HG03439 (cell line): ENCODE measurements around the gene SUCO.
A peak's percentile ranks its signal among the peaks of the same experiment; 100 is the strongest.

Source experiments
- ATAC-seq: cut with Tn5 transposase; IDR thresholded peaks from one replicate; pipeline ENCODE4 v1.9.1; 2021; ENCODE audit warnings: mild to moderate bottlenecking, moderate library complexity; ENCODE audit not compliant: unreplicated experiment

SUCO gene

GRCh38 chr1:172515927-172516326 lies 17.0 kb upstream of the SUCO start:
- no peak for ATAC-seq

GRCh38 chr1:172517081-172517480 lies 15.9 kb upstream of the SUCO start:
- no peak for ATAC-seq

- ATAC-seq = no peak
These were observed 15.4 kb upstream of the SUCO start for GRCh38 chr1:172517545-172517944.

- ATAC-seq = no peak
These were observed 3.6 kb upstream of the SUCO start for GRCh38 chr1:172529304-172529703.

- ATAC-seq = no peak
These were observed 3.0 kb upstream of the SUCO start for GRCh38 chr1:172530000-172530399.

- ATAC-seq = no peak
These were observed 1.4 kb upstream of the SUCO start for GRCh38 chr1:172531412-172532182.

- ATAC-seq = peak; percentile 69
These were observed 709 bp upstream of the SUCO start for GRCh38 chr1:172532183-172532699.

GRCh38 chr1:172533513-172534151 lies 682 bp downstream of the SUCO start:
- ATAC-seq = peak; percentile 30

GRCh38 chr1:172536256-172536655 lies 3.3 kb downstream of the SUCO start:
- ATAC-seq = no peak

- no peak for ATAC-seq
These were observed 4.4 kb downstream of the SUCO start for GRCh38 chr1:172537366-172537765.

- no peak for ATAC-seq
These were observed 5.0 kb downstream of the SUCO start for GRCh38 chr1:172537827-172538391.

GRCh38 chr1:172540635-172541034 lies 7.7 kb downstream of the SUCO start:
- ATAC-seq = no peak

GRCh38 chr1:172544481-172545104 lies 11.6 kb downstream of the SUCO start:
- no peak for ATAC-seq

- peak; percentile 68 for ATAC-seq
These were observed 12.6 kb downstream of the SUCO start for GRCh38 chr1:172545396-172546004.

GRCh38 chr1:172547071-172547470 lies 14.1 kb downstream of the SUCO start:
- no peak for ATAC-seq

- ATAC-seq = no peak
These were observed 16.8 kb downstream of the SUCO start for GRCh38 chr1:172549621-172550280.

- ATAC-seq = no peak
These were observed 18.3 kb downstream of the SUCO start for GRCh38 chr1:172551279-172551678.

- no peak for ATAC-seq
These were observed 22.0 kb downstream of the SUCO start for GRCh38 chr1:172554915-172555314.

- no peak for ATAC-seq
These were observed 23.5 kb downstream of the SUCO start for GRCh38 chr1:172556461-172556860.

GRCh38 chr1:172557270-172557669 lies 24.3 kb downstream of the SUCO start:
- ATAC-seq = no peak
